ENCODE results near the gene GP2.

GP2 gene

DNA sequence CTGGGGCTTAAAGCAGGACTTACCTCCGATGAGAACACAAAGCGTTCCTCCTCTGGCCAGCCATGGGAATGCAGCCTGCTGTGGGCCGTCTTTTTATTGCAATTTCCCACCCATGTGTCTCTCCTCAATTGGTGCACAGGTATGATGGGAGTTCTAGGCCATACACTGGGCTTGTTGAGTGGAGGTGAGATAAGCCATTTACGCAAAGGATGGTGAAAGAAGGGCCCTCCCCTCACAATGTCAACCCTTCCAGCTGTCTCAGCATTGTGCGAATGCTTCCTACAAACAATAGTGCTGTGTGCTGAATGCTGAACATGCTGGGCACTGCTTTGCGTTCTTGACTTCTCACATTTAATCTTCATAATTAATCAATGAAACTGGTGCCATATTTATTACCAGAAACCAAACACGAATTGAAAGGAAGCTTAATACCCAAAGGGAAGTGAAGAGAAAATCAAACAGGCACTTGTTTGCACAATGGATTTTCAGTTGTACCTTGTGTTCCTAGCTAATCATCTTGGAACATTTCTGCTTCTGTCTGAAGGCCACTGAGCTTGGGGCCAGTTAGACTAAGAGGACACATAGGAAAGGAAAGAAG lies at the start of gene GP2:
GP2 (minus strand) TSS at position 70 of the 598 bp plus-strand sequence. CDS start 1,082 bp downstream, outside the sequence.
- DNase-seq = no peak

DNA sequence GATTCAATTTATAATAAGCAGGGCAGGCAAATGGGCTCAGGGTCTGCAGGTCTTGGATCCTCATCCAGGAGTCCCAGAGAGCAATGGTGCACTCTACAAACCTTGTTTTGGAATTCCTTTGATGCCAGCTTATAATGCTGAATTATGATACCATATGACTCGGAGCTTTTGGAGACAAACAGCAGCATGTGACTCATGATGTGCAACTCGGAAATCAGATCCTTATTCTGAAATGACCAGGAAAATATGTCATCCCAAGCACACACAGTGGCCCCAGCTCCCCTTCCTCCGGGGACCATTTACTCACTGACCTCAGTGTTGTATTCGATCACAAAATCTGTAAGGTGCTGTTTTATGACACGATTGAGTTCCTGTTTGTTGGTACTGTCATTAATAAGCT lies 45.4 kb upstream of the GP2 start:
- DNase-seq = no peak

DNA sequence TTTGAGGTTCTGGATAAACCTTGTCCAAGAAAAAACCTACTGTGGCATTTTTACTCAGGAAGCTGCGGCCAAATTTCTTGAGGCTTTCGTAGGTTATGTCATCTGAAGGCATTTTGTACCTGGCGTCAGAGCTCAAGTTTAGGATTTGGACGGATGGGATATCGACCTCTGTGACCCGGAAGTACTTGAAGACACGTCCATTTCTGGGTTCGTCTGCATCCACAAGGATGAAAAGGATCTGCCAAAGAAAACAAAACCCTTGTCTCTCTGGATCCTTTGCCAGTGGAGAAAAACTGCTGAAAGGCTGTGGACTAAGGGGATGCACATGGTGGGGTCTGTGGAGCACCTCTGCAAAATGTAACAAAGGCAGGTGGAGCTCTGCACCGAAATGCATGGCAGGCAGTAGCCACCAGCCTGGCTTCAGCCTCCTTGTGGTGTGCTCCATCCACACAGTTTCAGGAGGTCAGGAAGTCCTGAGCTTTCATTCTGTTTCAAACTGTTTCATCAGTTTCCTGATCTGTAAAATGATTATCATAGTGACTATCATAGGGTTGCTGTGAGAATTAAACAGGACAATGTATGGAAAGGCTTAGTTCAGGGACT lies 42.2 kb upstream of the GP2 start:
- no peak for DNase-seq

GRCh38 chr16:20364051-20364450 lies 36.7 kb upstream of the GP2 start:
- DNase-seq = no peak

DNA sequence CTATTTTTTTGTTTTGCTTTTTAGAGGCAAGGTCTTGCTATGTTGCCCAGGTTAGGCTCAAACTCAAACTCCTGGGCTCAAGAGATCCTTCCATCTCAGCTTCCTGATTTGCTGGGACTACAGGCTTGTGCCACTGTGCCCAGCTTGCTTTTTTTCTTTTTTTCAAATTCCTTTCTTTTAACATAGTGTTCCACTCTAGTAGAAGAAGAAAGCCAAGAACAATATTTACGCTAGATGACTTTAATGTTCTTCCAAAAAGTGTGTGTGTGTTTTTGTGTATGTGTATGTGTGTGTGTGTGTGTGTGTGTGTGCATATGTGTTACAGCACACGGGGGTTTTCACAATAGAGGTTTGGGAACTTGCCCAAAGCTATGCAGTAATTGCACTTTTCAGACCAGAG lies 35.9 kb upstream of the GP2 start:
- DNase-seq = no peak

DNA sequence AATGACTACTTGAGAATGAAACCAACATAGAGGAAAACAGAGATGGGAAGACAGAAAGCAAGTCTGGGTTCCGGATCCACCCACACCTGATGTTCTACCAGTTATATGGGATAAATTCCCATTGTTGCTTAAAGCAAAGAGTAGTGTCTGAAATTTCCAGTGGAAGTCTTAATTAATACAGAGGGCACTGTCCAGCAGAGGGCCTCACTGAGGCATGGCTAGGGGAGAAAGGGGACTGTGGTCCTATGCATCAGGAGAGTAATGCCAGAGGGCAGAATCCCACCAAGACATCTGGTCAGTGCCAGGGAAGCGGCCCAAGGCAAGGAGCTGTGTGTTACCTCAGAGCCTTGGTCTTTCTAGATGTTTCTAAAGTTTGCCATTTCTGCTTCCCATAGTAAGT lies 32.7 kb upstream of the GP2 start:
- DNase-seq = no peak

DNA sequence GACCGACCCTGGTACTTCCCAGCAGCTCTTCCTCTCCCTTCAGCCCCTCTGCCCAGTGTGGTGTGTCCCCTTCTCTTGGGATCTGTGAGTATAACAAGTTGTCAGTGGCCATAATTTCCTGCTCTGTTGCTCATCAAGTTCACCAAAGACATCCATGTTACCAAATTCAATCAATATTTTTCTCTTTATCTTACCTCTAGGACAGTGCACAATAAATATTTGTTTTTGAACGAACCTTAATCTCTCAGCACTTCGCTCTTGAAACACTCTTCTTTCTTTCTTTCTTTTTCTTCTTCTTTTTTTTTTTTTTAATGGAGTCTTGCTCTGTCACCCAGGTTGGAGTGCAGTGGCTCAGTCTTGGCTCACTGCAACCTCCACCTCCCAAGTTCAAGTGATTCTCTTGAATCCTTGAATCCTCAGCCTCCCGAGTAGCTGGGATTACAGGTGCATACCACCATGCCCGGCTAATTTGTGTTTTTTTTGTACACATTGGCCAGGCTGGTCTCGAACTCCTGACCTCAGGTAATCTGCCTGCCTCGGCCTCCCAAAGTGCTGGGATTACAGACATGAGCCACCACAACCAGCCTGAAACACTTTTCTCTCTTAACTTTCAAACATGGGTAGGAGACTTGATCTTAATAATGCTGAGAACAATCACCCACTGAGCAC lies 27.9 kb upstream of the GP2 start:
- DNase-seq = no peak

DNA sequence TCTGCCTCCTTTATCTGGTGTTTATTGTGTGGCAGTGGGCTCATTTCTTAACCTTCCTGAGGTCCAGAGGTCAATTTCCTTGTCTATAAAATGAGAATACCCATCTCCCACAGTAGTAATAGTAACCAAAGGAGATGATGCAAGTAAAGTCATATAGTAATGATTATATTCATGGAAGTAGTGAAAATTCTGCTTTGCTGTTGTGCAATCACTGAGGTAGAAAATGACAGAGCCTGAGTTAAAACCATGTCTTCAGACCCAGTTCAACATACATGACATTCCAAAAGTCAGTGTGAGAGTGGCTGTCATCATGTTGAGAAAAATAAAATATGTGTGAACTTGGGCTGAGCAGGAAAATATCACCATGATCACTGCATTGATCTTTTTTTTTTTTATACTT lies 26.1 kb upstream of the GP2 start:
- DNase-seq = no peak

DNA sequence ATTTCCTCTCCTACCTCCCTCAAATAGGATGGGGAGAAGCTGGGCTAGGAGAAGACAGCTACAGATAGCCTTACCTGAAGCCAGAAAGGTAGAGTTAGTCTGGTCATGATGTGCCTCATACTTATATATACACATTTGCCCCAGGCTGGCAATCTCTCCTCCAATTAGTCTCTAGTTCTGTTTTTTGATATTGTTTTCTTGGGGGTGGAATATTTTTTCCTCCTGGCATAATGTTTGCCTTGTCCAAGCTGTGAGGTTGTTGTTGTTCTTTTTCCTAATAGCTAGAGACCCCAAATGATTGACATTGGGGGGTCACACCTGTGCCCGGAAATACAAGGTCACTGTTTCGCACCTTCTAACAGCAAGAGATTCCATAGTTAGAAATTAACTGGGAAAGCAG lies 25.3 kb upstream of the GP2 start, which contains the start of gene UMOD:
UMOD (minus strand) TSS at position 101 of the 400 bp plus-strand sequence. CDS start 1,978 bp downstream, outside the sequence.
- DNase-seq = no peak

DNA sequence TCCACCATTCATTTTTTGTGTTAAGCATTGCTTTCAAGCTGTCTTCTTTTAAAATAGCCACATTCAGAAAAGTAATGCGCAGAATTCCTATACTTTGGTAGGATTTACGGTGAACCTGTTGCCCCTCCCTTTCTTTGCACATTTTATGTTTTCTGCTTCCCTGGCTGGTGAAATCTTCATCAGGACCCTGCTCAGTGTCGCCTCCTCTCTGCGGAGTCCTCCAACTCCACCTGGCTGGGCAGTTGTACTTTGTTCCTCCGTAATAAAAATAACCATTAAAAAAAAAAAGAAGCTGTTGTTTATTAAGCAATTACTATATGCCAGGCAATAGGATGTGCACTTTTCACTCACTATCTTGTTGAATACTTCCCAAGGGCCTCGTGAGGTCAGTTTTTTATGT lies 22.3 kb upstream of the GP2 start:
- DNase-seq = no peak

GRCh38 chr16:20348365-20349185 lies 21.3 kb upstream of the GP2 start:
- no peak for DNase-seq

GRCh38 chr16:20347666-20348364 lies 20.5 kb upstream of the GP2 start:
- no peak for DNase-seq

- DNase-seq = no peak
Measured at GRCh38 chr16:20344611-20345010, 17.3 kb upstream of the GP2 start.

GRCh38 chr16:20339744-20340143 lies 12.4 kb upstream of the GP2 start:
- DNase-seq = no peak

GRCh38 chr16:20336955-20337354 lies 9.6 kb upstream of the GP2 start:
- DNase-seq = no peak

DNA sequence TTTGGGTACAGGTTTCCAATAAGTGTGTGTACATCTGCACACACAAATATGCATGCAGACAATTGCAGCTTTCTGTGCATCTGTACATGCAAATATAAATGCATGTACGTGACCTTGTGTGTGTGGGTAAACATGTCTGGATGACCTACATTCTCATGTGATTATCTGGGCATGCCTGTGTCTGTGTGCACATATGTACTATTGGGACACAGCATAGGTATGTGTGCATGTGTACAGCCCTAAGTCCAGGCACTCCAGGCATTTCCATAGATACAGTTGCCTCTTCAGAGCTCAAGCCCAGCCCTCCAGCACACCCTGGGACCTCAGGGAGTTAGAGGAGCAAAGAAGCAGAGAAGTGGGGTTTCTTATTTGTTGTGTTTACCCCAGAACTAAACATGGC lies 7.1 kb upstream of the GP2 start:
- DNase-seq = no peak

- DNase-seq = no peak
Measured at GRCh38 chr16:20333120-20333519, 5.8 kb upstream of the GP2 start.

DNA sequence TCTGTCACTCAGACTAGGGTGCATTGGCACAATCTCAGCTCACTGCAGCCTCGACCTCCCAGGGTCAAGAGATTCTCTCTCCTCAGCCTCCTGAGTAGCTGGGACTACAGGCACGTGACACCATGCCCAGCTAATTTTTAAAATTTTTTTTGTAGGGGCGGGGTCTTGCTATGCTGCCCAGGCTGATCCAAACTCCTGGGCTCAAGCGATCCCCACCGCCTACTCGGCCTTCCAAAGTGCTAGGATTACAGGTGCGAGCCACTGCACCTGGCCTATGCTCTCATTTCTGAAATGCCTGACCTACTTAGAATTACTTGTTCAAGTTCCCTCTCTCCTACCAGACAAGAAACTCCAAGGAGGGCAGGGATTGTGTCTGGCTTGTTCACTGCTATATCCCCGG lies 5.1 kb upstream of the GP2 start:
- no peak for DNase-seq

- no peak for DNase-seq
Measured at GRCh38 chr16:20331635-20332034, 4.3 kb upstream of the GP2 start.

DNA sequence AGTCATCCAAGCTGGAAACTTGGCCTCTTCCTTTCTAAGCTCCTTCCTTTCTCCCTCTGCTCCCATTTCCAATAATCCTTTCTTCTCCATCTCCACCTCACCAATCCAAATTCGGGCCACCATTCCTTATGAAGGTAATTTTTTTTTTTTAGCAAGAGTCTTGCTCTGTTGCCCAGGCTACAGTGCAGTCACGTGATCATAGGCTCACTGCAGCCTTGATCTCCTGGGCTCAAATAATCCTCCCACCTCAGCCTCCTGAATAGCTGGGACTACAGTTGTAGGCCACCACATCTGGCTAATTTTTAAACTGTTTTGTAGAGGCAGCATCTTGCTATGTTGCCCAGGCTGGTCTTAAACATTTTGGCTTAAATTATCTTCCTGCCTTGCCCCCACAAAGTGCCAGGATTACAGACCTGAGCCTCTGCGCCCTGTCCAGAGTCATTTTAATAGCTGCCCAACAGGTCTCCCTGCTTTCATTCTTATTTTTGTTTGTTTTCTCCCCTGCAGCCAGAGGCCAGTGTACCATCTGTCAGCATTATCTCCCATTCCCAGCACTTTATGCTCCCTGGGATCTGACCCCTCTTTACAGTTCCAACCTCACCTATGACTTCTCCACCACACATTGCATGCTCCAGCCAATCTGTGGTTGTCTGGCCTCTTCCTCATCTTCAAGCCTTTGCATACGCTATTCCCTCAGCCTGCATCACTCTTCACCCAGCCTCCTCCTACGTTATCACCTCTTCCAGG lies 2.3 kb upstream of the GP2 start:
- no peak for DNase-seq

GRCh38 chr16:20326321-20326720 lies 992 bp downstream of the GP2 start:
- DNase-seq = no peak

Measured in amygdala (tissue), 56 donors.